HepG2 (cell line): ENCODE measurements around the gene ASTN2. TPM values are rescaled to one million over a fixed set of nuclear protein-coding genes. Genes with fewer than 3 reads are reported as not detected.

Source experiments
- MLLT10 ChIP-seq: sonication (generic); formaldehyde crosslinking; IDR thresholded peaks from 2 replicates; pipeline ENCODE4 v1.4.0; 2020; ENCODE audit warnings: missing genetic modification reagents
- NFE2 ChIP-seq: sonication (generic); formaldehyde crosslinking; IDR thresholded peaks from 2 replicates; pipeline ENCODE4 v1.4.0; 2020; ENCODE audit warnings: missing genetic modification reagents
- NFYC ChIP-seq: IDR thresholded peaks from 2 replicates; pipeline ENCODE4 v1.6.1; 2016; ENCODE audit warnings: missing genetic modification reagents, missing compliant biosample characterization
- SMC3 ChIP-seq: IDR thresholded peaks from 2 replicates; pipeline ENCODE4 v1.6.1; 2011; ENCODE audit warnings: low read length, improper control_type of control experiment
- STAG1 ChIP-seq: sonication (generic); formaldehyde crosslinking; IDR thresholded peaks from 2 replicates; pipeline ENCODE4 v1.4.0; 2020; ENCODE audit warnings: missing genetic modification reagents
- THYN1 ChIP-seq: sonication (generic); formaldehyde crosslinking; IDR thresholded peaks from 2 replicates; pipeline ENCODE4 v1.8.1; 2023; ENCODE audit warnings: low read depth, mild to moderate bottlenecking, moderate library complexity, missing genetic modification reagents, borderline replicate concordance
- ZFX ChIP-seq: sonication (generic); formaldehyde crosslinking; IDR thresholded peaks from 2 replicates; pipeline ENCODE4 v1.4.0; 2020; ENCODE audit warnings: mild to moderate bottlenecking, low read depth, missing genetic modification reagents, moderate library complexity
- polyA plus RNA-seq, 8 experiments: library from polyadenylated mRNA; depleted of rRNA in 3 of 8; stranded (reverse) in 7 of 8; unstranded in 1 of 8; fragments of >200 nt; fragmentation: Illumina TruSeq in 4 of 8; extraction: Trizol in 4 of 8; gene quantifications; 2 replicates each; pipeline versions ENCODE4 v1.2.1 to v1.2.3, GENCODE V29; 2011 to 2016; ENCODE audit warnings: low read depth in 4 of 8, missing spikeins in 1 of 8, mixed read lengths in 1 of 8; ENCODE audit not compliant: insufficient read depth in 1 of 8
- total RNA-seq, 5 experiments: library from RNA; depleted of rRNA; stranded (reverse); fragments of >200 nt; fragmentation: Illumina TruSeq; extraction: Trizol; gene quantifications; 2 replicates each; pipeline ENCODE4 v1.2.3, GENCODE V29; 2016; ENCODE audit warnings: low read depth in 1 of 5
- TF ChIP-seq, protein P1 (sequence below): sonication (generic); formaldehyde crosslinking; conservative IDR thresholded peaks from 2 replicates; pipeline ENCODE4 v1.4.0; 2020; ENCODE audit warnings: missing genetic modification reagents
- TF ChIP-seq, protein P2 (sequence below): sonication (generic); formaldehyde crosslinking; IDR thresholded peaks from 2 replicates; pipeline ENCODE4 v1.5.0; 2020; ENCODE audit warnings: mild to moderate bottlenecking, missing genetic modification reagents, moderate library complexity
- TF ChIP-seq, protein P3 (sequence below): sonication (generic); formaldehyde crosslinking; IDR thresholded peaks from 2 replicates; pipeline ENCODE4 v1.4.0; 2020; ENCODE audit warnings: mild to moderate bottlenecking, missing genetic modification reagents

Gene ASTN2
- total and polyA plus RNA-seq, 2 of the 13 experiments (the other 11 are each of a cell fraction or from before 2014, with no cell fraction given), result 5.2 to 13.5 TPM

DNA sequence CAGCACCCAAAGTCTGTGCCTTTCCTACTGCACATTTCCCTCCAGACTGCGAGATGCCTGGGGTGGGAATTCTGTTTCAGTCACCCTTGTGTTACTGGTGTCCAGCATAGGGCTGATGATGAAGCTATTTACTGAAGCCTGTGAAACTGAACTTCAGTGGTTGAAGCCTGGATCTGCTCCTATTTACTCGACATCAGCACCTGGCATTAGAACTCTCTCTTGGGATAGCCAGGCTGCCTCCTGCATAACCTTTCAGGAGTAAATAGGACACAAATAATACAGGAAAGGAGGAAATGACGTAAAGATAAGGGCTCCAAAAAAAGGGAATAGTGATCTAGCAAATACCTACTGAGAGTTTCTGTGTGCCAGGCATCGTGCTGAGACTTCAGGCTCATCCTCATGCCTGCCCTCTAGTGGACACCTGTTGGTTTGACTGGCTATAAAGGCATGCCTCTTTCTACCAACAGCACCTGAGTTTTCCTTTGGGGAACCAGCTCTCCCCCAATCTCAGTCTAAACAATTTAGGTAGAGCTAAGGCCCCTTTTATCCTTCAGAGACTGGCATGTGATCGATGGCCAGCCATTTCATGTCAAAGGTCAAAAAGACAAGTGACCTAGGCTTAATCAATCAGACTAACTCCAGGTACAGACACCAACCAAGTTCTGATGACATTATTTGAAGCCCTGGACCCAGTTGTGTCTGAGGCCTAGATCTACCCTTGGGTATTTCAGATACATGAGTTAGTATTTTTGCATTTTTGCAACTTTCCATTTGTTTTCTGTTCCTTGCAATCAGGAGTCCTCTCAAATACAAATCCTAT is 919.8 kb downstream of the ASTN2 start (continued):
- TF ChIP-seq, protein P1, sequence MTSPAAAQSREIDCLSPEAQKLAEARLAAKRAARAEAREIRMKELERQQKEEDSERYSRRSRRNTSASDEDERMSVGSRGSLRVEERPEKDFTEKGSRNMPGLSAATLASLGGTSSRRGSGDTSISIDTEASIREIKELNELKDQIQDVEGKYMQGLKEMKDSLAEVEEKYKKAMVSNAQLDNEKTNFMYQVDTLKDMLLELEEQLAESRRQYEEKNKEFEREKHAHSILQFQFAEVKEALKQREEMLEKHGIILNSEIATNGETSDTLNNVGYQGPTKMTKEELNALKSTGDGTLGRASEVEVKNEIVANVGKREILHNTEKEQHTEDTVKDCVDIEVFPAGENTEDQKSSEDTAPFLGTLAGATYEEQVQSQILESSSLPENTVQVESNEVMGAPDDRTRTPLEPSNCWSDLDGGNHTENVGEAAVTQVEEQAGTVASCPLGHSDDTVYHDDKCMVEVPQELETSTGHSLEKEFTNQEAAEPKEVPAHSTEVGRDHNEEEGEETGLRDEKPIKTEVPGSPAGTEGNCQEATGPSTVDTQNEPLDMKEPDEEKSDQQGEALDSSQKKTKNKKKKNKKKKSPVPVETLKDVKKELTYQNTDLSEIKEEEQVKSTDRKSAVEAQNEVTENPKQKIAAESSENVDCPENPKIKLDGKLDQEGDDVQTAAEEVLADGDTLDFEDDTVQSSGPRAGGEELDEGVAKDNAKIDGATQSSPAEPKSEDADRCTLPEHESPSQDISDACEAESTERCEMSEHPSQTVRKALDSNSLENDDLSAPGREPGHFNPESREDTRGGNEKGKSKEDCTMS, result no peak
- TF ChIP-seq NFE2 (CRISPR knock-in tag) (no peak), THYN1 (CRISPR knock-in tag) (no peak), ZFX (CRISPR knock-in tag) (no peak), MLLT10 (CRISPR knock-in tag) (no peak), STAG1 (CRISPR knock-in tag) (peak; percentile 75), NFYC (CRISPR knock-in tag) (no peak), SMC3 (peak; percentile 92)
- TF ChIP-seq, protein P2, sequence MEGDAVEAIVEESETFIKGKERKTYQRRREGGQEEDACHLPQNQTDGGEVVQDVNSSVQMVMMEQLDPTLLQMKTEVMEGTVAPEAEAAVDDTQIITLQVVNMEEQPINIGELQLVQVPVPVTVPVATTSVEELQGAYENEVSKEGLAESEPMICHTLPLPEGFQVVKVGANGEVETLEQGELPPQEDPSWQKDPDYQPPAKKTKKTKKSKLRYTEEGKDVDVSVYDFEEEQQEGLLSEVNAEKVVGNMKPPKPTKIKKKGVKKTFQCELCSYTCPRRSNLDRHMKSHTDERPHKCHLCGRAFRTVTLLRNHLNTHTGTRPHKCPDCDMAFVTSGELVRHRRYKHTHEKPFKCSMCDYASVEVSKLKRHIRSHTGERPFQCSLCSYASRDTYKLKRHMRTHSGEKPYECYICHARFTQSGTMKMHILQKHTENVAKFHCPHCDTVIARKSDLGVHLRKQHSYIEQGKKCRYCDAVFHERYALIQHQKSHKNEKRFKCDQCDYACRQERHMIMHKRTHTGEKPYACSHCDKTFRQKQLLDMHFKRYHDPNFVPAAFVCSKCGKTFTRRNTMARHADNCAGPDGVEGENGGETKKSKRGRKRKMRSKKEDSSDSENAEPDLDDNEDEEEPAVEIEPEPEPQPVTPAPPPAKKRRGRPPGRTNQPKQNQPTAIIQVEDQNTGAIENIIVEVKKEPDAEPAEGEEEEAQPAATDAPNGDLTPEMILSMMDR (CRISPR knock-in tag), result peak; percentile 77
- TF ChIP-seq, protein P3, sequence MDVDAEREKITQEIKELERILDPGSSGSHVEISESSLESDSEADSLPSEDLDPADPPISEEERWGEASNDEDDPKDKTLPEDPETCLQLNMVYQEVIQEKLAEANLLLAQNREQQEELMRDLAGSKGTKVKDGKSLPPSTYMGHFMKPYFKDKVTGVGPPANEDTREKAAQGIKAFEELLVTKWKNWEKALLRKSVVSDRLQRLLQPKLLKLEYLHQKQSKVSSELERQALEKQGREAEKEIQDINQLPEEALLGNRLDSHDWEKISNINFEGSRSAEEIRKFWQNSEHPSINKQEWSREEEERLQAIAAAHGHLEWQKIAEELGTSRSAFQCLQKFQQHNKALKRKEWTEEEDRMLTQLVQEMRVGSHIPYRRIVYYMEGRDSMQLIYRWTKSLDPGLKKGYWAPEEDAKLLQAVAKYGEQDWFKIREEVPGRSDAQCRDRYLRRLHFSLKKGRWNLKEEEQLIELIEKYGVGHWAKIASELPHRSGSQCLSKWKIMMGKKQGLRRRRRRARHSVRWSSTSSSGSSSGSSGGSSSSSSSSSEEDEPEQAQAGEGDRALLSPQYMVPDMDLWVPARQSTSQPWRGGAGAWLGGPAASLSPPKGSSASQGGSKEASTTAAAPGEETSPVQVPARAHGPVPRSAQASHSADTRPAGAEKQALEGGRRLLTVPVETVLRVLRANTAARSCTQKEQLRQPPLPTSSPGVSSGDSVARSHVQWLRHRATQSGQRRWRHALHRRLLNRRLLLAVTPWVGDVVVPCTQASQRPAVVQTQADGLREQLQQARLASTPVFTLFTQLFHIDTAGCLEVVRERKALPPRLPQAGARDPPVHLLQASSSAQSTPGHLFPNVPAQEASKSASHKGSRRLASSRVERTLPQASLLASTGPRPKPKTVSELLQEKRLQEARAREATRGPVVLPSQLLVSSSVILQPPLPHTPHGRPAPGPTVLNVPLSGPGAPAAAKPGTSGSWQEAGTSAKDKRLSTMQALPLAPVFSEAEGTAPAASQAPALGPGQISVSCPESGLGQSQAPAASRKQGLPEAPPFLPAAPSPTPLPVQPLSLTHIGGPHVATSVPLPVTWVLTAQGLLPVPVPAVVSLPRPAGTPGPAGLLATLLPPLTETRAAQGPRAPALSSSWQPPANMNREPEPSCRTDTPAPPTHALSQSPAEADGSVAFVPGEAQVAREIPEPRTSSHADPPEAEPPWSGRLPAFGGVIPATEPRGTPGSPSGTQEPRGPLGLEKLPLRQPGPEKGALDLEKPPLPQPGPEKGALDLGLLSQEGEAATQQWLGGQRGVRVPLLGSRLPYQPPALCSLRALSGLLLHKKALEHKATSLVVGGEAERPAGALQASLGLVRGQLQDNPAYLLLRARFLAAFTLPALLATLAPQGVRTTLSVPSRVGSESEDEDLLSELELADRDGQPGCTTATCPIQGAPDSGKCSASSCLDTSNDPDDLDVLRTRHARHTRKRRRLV, result no peak
- TF ChIP-seq, all 625 proteins: peak for 6
